Measurements from ENCODE around the gene GCC2.

GCC2 gene

DNA sequence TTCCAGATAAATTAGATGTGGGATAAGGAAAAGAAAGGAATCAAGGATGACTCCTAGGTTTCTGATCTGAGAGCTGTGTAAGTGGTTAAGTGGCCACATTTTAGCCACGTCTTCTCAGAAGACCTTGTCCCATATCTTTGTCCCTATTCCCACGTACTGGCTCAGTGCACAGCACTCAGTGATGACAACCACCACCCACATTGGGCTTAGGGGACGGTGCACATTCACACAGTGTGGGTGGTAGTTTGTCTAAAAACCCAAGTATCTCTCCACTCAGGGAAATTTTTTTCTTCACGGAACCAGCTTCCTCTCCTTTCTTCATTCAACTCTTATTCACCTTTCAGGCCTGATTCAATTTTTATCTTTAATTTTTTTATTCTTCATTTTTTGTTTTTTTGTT is 30.6 kb upstream of the GCC2 start:
- Histone ChIP-seq H3K9me3 (ENCODE audit: insufficient read depth, low read length) (no peaks in the 10 kb centered on the region), H3K27me3 (ENCODE audit: low read length) (no peaks in the 10 kb centered on the region), H3K4me3 (ENCODE audit: insufficient read depth, low read length, poor library complexity, severe bottlenecking) (no peak overlapping the region), H3K27ac (ENCODE audit: low read depth, low read length) (no peak overlapping the region), H3K79me2 (ENCODE audit: insufficient read depth, low read length) (no peaks in the 10 kb centered on the region), H2AFZ (ENCODE audit: low read depth, low read length, severe bottlenecking) (no peak overlapping the region), H3K9ac (ENCODE audit: low read length) (no peak overlapping the region), H4K20me1 (ENCODE audit: low read depth, low read length) (no peaks in the 10 kb centered on the region), H3F3A (ENCODE audit: insufficient read depth) (no peaks in the 10 kb centered on the region), H3K4me2 (ENCODE audit: low read depth, low read length, poor library complexity, severe bottlenecking) (no peak overlapping the region), H3K36me3 (ENCODE audit: low read length) (no peaks in the 10 kb centered on the region), H3K9me2 (replicated peaks; ENCODE audit: insufficient read depth, low read length) (no peaks in the 10 kb centered on the region)
- TF ChIP-seq EZH2phosphoT487 (conservative IDR thresholded peaks at IDR 0.05; ENCODE audit: low read length): no peak
- TF ChIP-seq, protein P1, sequence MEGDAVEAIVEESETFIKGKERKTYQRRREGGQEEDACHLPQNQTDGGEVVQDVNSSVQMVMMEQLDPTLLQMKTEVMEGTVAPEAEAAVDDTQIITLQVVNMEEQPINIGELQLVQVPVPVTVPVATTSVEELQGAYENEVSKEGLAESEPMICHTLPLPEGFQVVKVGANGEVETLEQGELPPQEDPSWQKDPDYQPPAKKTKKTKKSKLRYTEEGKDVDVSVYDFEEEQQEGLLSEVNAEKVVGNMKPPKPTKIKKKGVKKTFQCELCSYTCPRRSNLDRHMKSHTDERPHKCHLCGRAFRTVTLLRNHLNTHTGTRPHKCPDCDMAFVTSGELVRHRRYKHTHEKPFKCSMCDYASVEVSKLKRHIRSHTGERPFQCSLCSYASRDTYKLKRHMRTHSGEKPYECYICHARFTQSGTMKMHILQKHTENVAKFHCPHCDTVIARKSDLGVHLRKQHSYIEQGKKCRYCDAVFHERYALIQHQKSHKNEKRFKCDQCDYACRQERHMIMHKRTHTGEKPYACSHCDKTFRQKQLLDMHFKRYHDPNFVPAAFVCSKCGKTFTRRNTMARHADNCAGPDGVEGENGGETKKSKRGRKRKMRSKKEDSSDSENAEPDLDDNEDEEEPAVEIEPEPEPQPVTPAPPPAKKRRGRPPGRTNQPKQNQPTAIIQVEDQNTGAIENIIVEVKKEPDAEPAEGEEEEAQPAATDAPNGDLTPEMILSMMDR (IDR thresholded peaks at IDR 0.05; ENCODE audit: insufficient read depth, low read length, poor library complexity, severe bottlenecking): no peak

DNA sequence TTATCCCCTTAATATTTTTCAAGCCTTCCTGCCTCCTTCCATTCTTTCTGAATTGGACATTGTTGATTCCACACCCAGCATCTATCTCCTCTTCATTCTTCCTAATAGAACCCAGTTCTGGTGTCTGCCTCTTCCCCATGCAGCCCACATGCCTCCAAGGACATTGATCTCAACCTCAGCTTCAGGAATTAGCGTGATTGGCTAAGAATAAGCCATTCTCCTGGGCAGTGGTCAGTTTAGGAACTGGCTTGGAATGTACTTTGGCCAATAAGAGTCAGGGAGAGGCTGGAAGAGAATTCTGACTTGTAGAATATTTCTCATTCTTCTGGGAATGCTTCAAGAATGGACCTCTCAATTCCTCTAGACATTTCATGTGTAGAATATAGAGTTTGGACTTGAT is 25.9 kb upstream of the GCC2 start:
- no peaks in the 10 kb centered on the region for H3K79me2 ChIP-seq (ENCODE audit: insufficient read depth, low read length)
- TF ChIP-seq, protein P1 (IDR thresholded peaks at IDR 0.05; ENCODE audit: insufficient read depth, low read length, poor library complexity, severe bottlenecking): no peak
- TF ChIP-seq EZH2phosphoT487 (conservative IDR thresholded peaks at IDR 0.05; ENCODE audit: low read length): no peak
- H3K4me3 ChIP-seq (ENCODE audit: insufficient read depth, low read length, poor library complexity, severe bottlenecking): no peak overlapping the region
- H3K27me3 ChIP-seq (ENCODE audit: low read length): no peaks in the 10 kb centered on the region
- no peaks in the 10 kb centered on the region for H3K36me3 ChIP-seq (ENCODE audit: low read length)
- H2AFZ ChIP-seq (ENCODE audit: low read depth, low read length, severe bottlenecking): no peak overlapping the region
- H3F3A ChIP-seq (ENCODE audit: insufficient read depth): no peaks in the 10 kb centered on the region
- H3K27ac ChIP-seq (ENCODE audit: low read depth, low read length): no peak overlapping the region
- H3K9ac ChIP-seq (ENCODE audit: low read length): no peak overlapping the region
- no peak overlapping the region for H3K4me2 ChIP-seq (ENCODE audit: low read depth, low read length, poor library complexity, severe bottlenecking)
- H3K9me2 ChIP-seq (replicated peaks; ENCODE audit: insufficient read depth, low read length): no peaks in the 10 kb centered on the region
- H3K9me3 ChIP-seq (ENCODE audit: insufficient read depth, low read length): no peaks in the 10 kb centered on the region
- no peaks in the 10 kb centered on the region for H4K20me1 ChIP-seq (ENCODE audit: low read depth, low read length)

DNA sequence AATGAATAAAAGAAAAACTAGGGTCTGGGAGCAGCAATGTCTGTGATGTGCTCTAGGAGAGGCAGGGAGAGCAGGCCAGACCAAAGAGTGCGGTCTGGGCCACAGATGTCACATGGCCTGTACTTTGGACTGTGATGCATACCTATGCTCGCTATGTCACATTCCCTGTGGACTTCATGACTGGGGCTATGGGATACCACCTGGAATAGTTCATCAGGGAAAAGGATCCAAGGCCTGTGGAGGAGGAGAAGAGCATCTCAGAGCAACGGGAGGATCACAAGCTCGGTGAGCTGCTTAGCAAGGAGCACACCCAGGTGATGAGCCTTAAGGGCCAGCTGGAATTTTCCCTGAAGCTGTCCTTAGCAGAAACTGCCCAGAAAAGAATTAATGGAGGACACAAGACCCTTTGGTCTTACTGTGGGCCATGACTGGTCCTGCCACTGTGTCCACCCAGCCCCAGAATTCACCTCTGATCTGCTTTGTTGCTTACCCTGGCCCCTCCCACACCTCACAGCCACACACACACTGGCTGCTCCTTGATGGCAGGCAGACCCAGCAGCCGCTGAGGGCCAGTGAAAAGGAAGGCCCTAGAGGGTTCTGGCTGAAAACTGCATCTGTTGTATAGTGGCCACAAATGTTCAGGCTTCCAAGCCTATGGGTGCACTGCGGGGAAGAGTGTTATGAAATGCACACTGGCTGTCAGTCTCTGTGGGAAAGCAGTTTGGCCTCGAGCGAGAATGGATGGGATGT is 25.3 kb upstream of the GCC2 start:
- Histone ChIP-seq H3K36me3 (ENCODE audit: low read length) (no peaks in the 10 kb centered on the region), H3K9me2 (replicated peaks; ENCODE audit: insufficient read depth, low read length) (no peaks in the 10 kb centered on the region), H2AFZ (ENCODE audit: low read depth, low read length, severe bottlenecking) (no peak overlapping the region), H4K20me1 (ENCODE audit: low read depth, low read length) (no peaks in the 10 kb centered on the region), H3K27ac (ENCODE audit: low read depth, low read length) (no peak overlapping the region), H3K9ac (ENCODE audit: low read length) (no peak overlapping the region), H3F3A (ENCODE audit: insufficient read depth) (no peaks in the 10 kb centered on the region), H3K9me3 (ENCODE audit: insufficient read depth, low read length) (no peaks in the 10 kb centered on the region), H3K79me2 (ENCODE audit: insufficient read depth, low read length) (no peaks in the 10 kb centered on the region), H3K4me2 (ENCODE audit: low read depth, low read length, poor library complexity, severe bottlenecking) (no peak overlapping the region), H3K27me3 (ENCODE audit: low read length) (no peaks in the 10 kb centered on the region), H3K4me3 (ENCODE audit: insufficient read depth, low read length, poor library complexity, severe bottlenecking) (no peak overlapping the region)
- no peak for TF ChIP-seq EZH2phosphoT487 (conservative IDR thresholded peaks at IDR 0.05; ENCODE audit: low read length)
- TF ChIP-seq, protein P1 (IDR thresholded peaks at IDR 0.05; ENCODE audit: insufficient read depth, low read length, poor library complexity, severe bottlenecking): no peak

Measured in SU-DHL-6 (cell line).